HepG2 (cell line): ENCODE data around the gene INPP5E. TPM values are rescaled to one million over a fixed set of nuclear protein-coding genes. Genes with fewer than 3 reads are reported as not detected.

Source experiments
- ARNT2 ChIP-seq: sonication (generic); formaldehyde crosslinking; IDR thresholded peaks from 2 replicates; pipeline ENCODE4 v1.8.0; 2022; ENCODE audit warnings: mild to moderate bottlenecking, low read depth, missing genetic modification reagents, moderate library complexity
- KLF12 ChIP-seq: sonication (generic); formaldehyde crosslinking; IDR thresholded peaks from 2 replicates; pipeline ENCODE4 v1.4.0; 2020; ENCODE audit warnings: missing genetic modification reagents, borderline replicate concordance
- MLLT10 ChIP-seq: sonication (generic); formaldehyde crosslinking; IDR thresholded peaks from 2 replicates; pipeline ENCODE4 v1.4.0; 2020; ENCODE audit warnings: missing genetic modification reagents
- SOX13 ChIP-seq, 3 experiments: fragments of 450-650 bp in 1 of 3; sonication (generic) in 1 of 3; formaldehyde crosslinking in 1 of 3; IDR thresholded peaks in 2 of 3; conservative IDR thresholded peaks in 1 of 3; 2 replicates each; pipeline versions ENCODE4 v1.5.0 to v1.6.1; 2016 to 2020; ENCODE audit warnings: antibody characterized with exemption in 1 of 3, mild to moderate bottlenecking in 1 of 3, missing compliant biosample characterization in 1 of 3, missing genetic modification reagents in 1 of 3, moderate library complexity in 1 of 3
- ZBTB42 ChIP-seq: sonication (generic); formaldehyde crosslinking; IDR thresholded peaks from 2 replicates; pipeline ENCODE4 v1.5.0; 2020; ENCODE audit warnings: mild to moderate bottlenecking, missing genetic modification reagents
- ZFP37 ChIP-seq: sonication (generic); formaldehyde crosslinking; IDR thresholded peaks from 2 replicates; pipeline ENCODE4 v1.4.0; 2020; ENCODE audit warnings: missing genetic modification reagents, borderline replicate concordance
- ZNF3 ChIP-seq: IDR thresholded peaks from 2 replicates; pipeline ENCODE4 v1.7.0; 2017; ENCODE audit warnings: inconsistent platforms
- ZNF331 ChIP-seq: sonication (generic); formaldehyde crosslinking; IDR thresholded peaks from 2 replicates; pipeline ENCODE4 v1.4.0; 2020; ENCODE audit warnings: missing genetic modification reagents
- ZNF441 ChIP-seq: sonication (generic); formaldehyde crosslinking; IDR thresholded peaks from 2 replicates; pipeline ENCODE4 v1.7.0; 2021; ENCODE audit warnings: missing genetic modification reagents, borderline replicate concordance
- ZNF572 ChIP-seq: sonication (generic); formaldehyde crosslinking; IDR thresholded peaks from 2 replicates; pipeline ENCODE4 v1.5.1; 2020; ENCODE audit warnings: mild to moderate bottlenecking, missing genetic modification reagents
- ZNF652 ChIP-seq: IDR thresholded peaks from 2 replicates; pipeline ENCODE4 v1.6.1; 2016; ENCODE audit warnings: low read depth, borderline replicate concordance
- ZNF660 ChIP-seq: sonication (generic); formaldehyde crosslinking; IDR thresholded peaks from 2 replicates; pipeline ENCODE4 v1.5.1; 2020; ENCODE audit warnings: mild to moderate bottlenecking, low read depth, missing genetic modification reagents, borderline replicate concordance
- ZNF777 ChIP-seq: sonication (generic); formaldehyde crosslinking; IDR thresholded peaks from 2 replicates; pipeline ENCODE4 v1.4.0; 2020; ENCODE audit warnings: missing genetic modification reagents
- ZSCAN12 ChIP-seq: sonication (generic); formaldehyde crosslinking; IDR thresholded peaks from 2 replicates; pipeline ENCODE4 v1.9.0; 2021; ENCODE audit warnings: mild to moderate bottlenecking, missing genetic modification reagents
- polyA plus RNA-seq, 8 experiments: library from polyadenylated mRNA; depleted of rRNA in 3 of 8; stranded (reverse) in 7 of 8; unstranded in 1 of 8; fragments of >200 nt; fragmentation: Illumina TruSeq in 4 of 8; extraction: Trizol in 4 of 8; gene quantifications; 2 replicates each; pipeline versions ENCODE4 v1.2.1 to v1.2.3, GENCODE V29; 2011 to 2016; ENCODE audit warnings: low read depth in 4 of 8, missing spikeins in 1 of 8, mixed read lengths in 1 of 8; ENCODE audit not compliant: insufficient read depth in 1 of 8
- total RNA-seq, 5 experiments: library from RNA; depleted of rRNA; stranded (reverse); fragments of >200 nt; fragmentation: Illumina TruSeq; extraction: Trizol; gene quantifications; 2 replicates each; pipeline ENCODE4 v1.2.3, GENCODE V29; 2016; ENCODE audit warnings: low read depth in 1 of 5
- TF ChIP-seq, protein P1 (sequence below): sonication (generic); formaldehyde crosslinking; IDR thresholded peaks from 2 replicates; pipeline ENCODE4 v1.8.0; 2022; ENCODE audit warnings: low read depth, missing genetic modification reagents
- TF ChIP-seq, protein P2 (sequence below): sonication (generic); formaldehyde crosslinking; IDR thresholded peaks from 2 replicates; pipeline ENCODE4 v1.4.0; 2020; ENCODE audit warnings: missing genetic modification reagents
- TF ChIP-seq, protein P3 (sequence below), 2 experiments: sonication (generic) in 1 of 2; formaldehyde crosslinking in 1 of 2; IDR thresholded peaks; 2 replicates each; pipeline versions ENCODE4 v1.4.0 to v1.6.1; 2016 to 2020; ENCODE audit warnings: borderline replicate concordance in 1 of 2, low read depth in 1 of 2, mild to moderate bottlenecking in 1 of 2, missing genetic modification reagents in 1 of 2
- TF ChIP-seq, protein P4 (sequence below): IDR thresholded peaks from 2 replicates; pipeline ENCODE4 v1.6.1; 2016; ENCODE audit warnings: missing compliant biosample characterization, missing genetic modification reagents, borderline replicate concordance
- TF ChIP-seq, protein P5 (sequence below): IDR thresholded peaks from 2 replicates; pipeline ENCODE4 v1.6.1; 2018; ENCODE audit warnings: missing genetic modification reagents, mild to moderate bottlenecking, missing compliant biosample characterization

Gene INPP5E
- total and polyA plus RNA-seq, 2 of the 13 experiments (the other 11 are each of a cell fraction or from before 2014, with no cell fraction given) = 5.5 TPM

DNA sequence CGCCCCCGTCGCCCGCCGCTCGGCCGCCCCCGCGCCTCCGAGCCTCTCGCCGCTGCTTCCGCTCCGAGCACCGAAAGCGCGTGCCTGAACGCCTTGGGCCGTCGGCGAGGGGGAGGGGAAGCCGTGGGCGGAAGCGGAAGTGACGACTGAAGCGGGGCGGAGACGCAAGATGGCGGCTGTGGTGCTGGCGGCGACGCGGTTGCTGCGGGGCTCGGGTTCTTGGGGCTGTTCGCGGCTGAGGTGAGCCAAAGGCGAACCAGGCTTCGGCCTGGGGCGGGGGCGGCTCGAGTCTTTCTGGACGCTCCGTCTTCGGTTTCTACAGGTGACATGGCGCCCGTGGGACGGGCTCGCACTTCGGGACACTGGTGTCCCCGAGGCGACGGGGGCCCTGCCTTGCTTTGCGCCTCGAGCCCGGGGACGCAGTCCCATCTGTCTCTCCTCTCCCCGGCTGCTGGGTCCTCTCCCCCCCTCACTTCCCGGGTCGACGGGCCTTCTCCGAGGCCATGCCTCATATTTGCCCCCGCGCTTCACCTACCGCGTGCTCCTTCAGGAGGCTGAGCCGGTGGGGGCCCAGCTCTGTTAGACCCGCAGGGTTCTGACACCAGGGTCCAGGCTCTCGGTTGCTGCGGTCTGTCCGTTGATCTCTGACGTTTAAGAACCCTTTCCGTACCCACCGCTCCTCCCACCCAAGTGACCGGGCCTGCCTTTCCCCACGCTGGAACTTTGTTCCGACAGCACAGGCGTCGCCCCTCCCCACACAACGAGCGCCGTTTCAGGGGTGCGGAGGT lies 29.0 kb downstream of the INPP5E start, which contains the start of the genes ENTR1 and PMPCA (continued):
- TF ChIP-seq, protein P1, sequence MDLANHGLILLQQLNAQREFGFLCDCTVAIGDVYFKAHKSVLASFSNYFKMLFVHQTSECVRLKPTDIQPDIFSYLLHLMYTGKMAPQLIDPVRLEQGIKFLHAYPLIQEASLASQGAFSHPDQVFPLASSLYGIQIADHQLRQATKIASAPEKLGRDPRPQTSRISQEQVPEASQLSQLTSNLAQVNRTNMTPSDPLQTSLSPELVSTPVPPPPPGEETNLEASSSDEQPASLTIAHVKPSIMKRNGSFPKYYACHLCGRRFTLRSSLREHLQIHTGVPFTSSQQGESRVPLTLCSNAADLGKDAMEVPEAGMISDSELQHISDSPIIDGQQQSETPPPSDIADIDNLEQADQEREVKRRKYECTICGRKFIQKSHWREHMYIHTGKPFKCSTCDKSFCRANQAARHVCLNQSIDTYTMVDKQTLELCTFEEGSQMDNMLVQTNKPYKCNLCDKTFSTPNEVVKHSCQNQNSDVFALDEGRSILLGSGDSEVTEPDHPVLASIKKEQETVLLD (CRISPR knock-in tag) = peak; percentile 95
- TF ChIP-seq ARNT2 (CRISPR knock-in tag) = peak; percentile 78; the same call in 1 of the 2 replicates
- TF ChIP-seq, protein P2, sequence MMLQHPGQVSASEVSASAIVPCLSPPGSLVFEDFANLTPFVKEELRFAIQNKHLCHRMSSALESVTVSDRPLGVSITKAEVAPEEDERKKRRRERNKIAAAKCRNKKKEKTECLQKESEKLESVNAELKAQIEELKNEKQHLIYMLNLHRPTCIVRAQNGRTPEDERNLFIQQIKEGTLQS (CRISPR knock-in tag) = peak; percentile 36; the same call in 1 of the 2 replicates
- no peak; the same call in 1 of the 2 replicates for TF ChIP-seq ZNF441
- no peak for TF ChIP-seq ZNF3
- peak; percentile 84 for TF ChIP-seq ZNF777 (CRISPR knock-in tag)
- TF ChIP-seq ZNF331 (CRISPR knock-in tag) = 0 out of 2 replicates have a peak, but pooled peaks have one; percentile 53
- no peak for TF ChIP-seq ZNF652 (CRISPR knock-in tag)
- TF ChIP-seq KLF12 (CRISPR knock-in tag) = peak; percentile 22; the same call in 1 of the 2 replicates
- TF ChIP-seq, protein P3, sequence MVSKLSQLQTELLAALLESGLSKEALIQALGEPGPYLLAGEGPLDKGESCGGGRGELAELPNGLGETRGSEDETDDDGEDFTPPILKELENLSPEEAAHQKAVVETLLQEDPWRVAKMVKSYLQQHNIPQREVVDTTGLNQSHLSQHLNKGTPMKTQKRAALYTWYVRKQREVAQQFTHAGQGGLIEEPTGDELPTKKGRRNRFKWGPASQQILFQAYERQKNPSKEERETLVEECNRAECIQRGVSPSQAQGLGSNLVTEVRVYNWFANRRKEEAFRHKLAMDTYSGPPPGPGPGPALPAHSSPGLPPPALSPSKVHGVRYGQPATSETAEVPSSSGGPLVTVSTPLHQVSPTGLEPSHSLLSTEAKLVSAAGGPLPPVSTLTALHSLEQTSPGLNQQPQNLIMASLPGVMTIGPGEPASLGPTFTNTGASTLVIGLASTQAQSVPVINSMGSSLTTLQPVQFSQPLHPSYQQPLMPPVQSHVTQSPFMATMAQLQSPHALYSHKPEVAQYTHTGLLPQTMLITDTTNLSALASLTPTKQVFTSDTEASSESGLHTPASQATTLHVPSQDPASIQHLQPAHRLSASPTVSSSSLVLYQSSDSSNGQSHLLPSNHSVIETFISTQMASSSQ (IDR thresholded peaks at IDR 0.05; ENCODE audit: low read depth) = no peak; the same call in 1 of the 2 replicates
- TF ChIP-seq, protein P3 (CRISPR knock-in tag; IDR thresholded peaks at IDR 0.05; ENCODE audit: borderline replicate concordance) = 0 out of 2 replicates have a peak, but pooled peaks have one; percentile 6
- no peak for TF ChIP-seq ZNF660 (CRISPR knock-in tag)
- no peak for TF ChIP-seq ZNF572 (CRISPR knock-in tag)
- TF ChIP-seq, protein P4, sequence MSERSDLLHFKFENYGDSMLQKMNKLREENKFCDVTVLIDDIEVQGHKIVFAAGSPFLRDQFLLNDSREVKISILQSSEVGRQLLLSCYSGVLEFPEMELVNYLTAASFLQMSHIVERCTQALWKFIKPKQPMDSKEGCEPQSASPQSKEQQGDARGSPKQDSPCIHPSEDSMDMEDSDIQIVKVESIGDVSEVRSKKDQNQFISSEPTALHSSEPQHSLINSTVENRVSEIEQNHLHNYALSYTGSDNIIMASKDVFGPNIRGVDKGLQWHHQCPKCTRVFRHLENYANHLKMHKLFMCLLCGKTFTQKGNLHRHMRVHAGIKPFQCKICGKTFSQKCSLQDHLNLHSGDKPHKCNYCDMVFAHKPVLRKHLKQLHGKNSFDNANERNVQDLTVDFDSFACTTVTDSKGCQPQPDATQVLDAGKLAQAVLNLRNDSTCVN (CRISPR knock-in tag) = peak; percentile 71; the same call in 1 of the 2 replicates
- TF ChIP-seq SOX13 (IDR thresholded peaks at IDR 0.05) = no peak
- no peak for TF ChIP-seq SOX13 (CRISPR knock-in tag; conservative IDR thresholded peaks at IDR 0.05 in 1 of 2, IDR thresholded peaks at IDR 0.05 in 1 of 2)
- TF ChIP-seq ZFP37 = no peak; the same call in 1 of the 2 replicates
- TF ChIP-seq MLLT10 = no peak
- TF ChIP-seq, protein P5, sequence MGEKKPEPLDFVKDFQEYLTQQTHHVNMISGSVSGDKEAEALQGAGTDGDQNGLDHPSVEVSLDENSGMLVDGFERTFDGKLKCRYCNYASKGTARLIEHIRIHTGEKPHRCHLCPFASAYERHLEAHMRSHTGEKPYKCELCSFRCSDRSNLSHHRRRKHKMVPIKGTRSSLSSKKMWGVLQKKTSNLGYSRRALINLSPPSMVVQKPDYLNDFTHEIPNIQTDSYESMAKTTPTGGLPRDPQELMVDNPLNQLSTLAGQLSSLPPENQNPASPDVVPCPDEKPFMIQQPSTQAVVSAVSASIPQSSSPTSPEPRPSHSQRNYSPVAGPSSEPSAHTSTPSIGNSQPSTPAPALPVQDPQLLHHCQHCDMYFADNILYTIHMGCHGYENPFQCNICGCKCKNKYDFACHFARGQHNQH (CRISPR knock-in tag) = peak; percentile 54; the same call in 1 of the 2 replicates
- TF ChIP-seq ZSCAN12 = no peak
- TF ChIP-seq ZBTB42 (CRISPR knock-in tag) = peak; percentile 55; the same call in 1 of the 2 replicates
